Measurements from ENCODE around the gene KIF5C.

The KIF5C gene

GRCh38 chr2:148877403-148877740 is 2.3 kb downstream of the KIF5C start:
- Histone ChIP-seq H3K36me3 (ENCODE audit: insufficient read depth, low read length) (no peaks in the 10 kb centered on the region), H3K27ac (no peak overlapping the region), H3K9me3 (ENCODE audit: low read depth, low read length) (no peaks in the 10 kb centered on the region), H3K9ac (ENCODE audit: insufficient read length) (no peak overlapping the region), H3K4me3 (no peak overlapping the region)
- no peak for TF ChIP-seq EZH2 (IDR thresholded peaks at IDR 0.05)
- no peak for DNase-seq (ENCODE audit: low read depth, low spot score)

GRCh38 chr2:148880636-148881035 is 5.6 kb downstream of the KIF5C start:
- no peak for DNase-seq (ENCODE audit: low read depth, low spot score)
- Histone ChIP-seq H3K27ac (no peak overlapping the region), H3K9me3 (ENCODE audit: low read depth, low read length) (no peaks in the 10 kb centered on the region), H3K9ac (ENCODE audit: insufficient read length) (no peak overlapping the region), H3K36me3 (ENCODE audit: insufficient read depth, low read length) (no peaks in the 10 kb centered on the region), H3K4me3 (no peak overlapping the region)
- TF ChIP-seq POLR2AphosphoS5 (IDR thresholded peaks at IDR 0.05; ENCODE audit: borderline replicate concordance, low read depth, low read length) (no peak), EZH2 (IDR thresholded peaks at IDR 0.05) (no peak), FOXP2 (optimal IDR thresholded peaks at IDR 0.05; ENCODE audit: control extremely low read depth, extremely low read length, insufficient read depth) (no peak)

- TF ChIP-seq POLR2AphosphoS5 (IDR thresholded peaks at IDR 0.05; ENCODE audit: borderline replicate concordance, low read depth, low read length): no peak
- TF ChIP-seq FOXP2 (optimal IDR thresholded peaks at IDR 0.05; ENCODE audit: control extremely low read depth, extremely low read length, insufficient read depth): no peak
- no peak for TF ChIP-seq EZH2 (IDR thresholded peaks at IDR 0.05)
- Histone ChIP-seq H3K4me3 (no peak overlapping the region), H3K36me3 (ENCODE audit: insufficient read depth, low read length) (no peaks in the 10 kb centered on the region), H3K9ac (ENCODE audit: insufficient read length) (no peak overlapping the region), H3K9me3 (ENCODE audit: low read depth, low read length) (no peaks in the 10 kb centered on the region), H3K27ac (no peak overlapping the region)
- DNase-seq (ENCODE audit: low read depth, low spot score): no peak
Measured at GRCh38 chr2:148882051-148882450, 7.0 kb downstream of the KIF5C start.

GRCh38 chr2:148885209-148885608 is 10.2 kb downstream of the KIF5C start:
- TF ChIP-seq FOXP2 (optimal IDR thresholded peaks at IDR 0.05; ENCODE audit: control extremely low read depth, extremely low read length, insufficient read depth): no peak
- TF ChIP-seq POLR2AphosphoS5 (IDR thresholded peaks at IDR 0.05; ENCODE audit: borderline replicate concordance, low read depth, low read length): no peak
- no peak for TF ChIP-seq EZH2 (IDR thresholded peaks at IDR 0.05)
- no peaks in the 10 kb centered on the region for H3K9me3 ChIP-seq (ENCODE audit: low read depth, low read length)
- no peak overlapping the region for H3K4me3 ChIP-seq
- no peak for DNase-seq (ENCODE audit: low read depth, low spot score)
- no peaks in the 10 kb centered on the region for H3K36me3 ChIP-seq (ENCODE audit: insufficient read depth, low read length)
- no peak overlapping the region for H3K9ac ChIP-seq (ENCODE audit: insufficient read length)
- H3K27ac ChIP-seq: no peak overlapping the region

- no peak for DNase-seq (ENCODE audit: low read depth, low spot score)
- TF ChIP-seq EZH2 (IDR thresholded peaks at IDR 0.05) (no peak), FOXP2 (optimal IDR thresholded peaks at IDR 0.05; ENCODE audit: control extremely low read depth, extremely low read length, insufficient read depth) (no peak), POLR2AphosphoS5 (IDR thresholded peaks at IDR 0.05; ENCODE audit: borderline replicate concordance, low read depth, low read length) (no peak)
- Histone ChIP-seq H3K27ac (no peak overlapping the region), H3K9ac (ENCODE audit: insufficient read length) (no peak overlapping the region), H3K9me3 (ENCODE audit: low read depth, low read length) (no peaks in the 10 kb centered on the region), H3K4me3 (no peak overlapping the region), H3K36me3 (ENCODE audit: insufficient read depth, low read length) (no peaks in the 10 kb centered on the region)
Measured at GRCh38 chr2:148885988-148886387, 11.0 kb downstream of the KIF5C start.

- Histone ChIP-seq H3K27ac (no peak overlapping the region), H3K9ac (ENCODE audit: insufficient read length) (no peak overlapping the region), H3K9me3 (ENCODE audit: low read depth, low read length) (no peaks in the 10 kb centered on the region), H3K36me3 (ENCODE audit: insufficient read depth, low read length) (no peaks in the 10 kb centered on the region), H3K4me3 (peak overlapping the region; percentile 72)
- no peak for DNase-seq (ENCODE audit: low read depth, low spot score)
- no peak for TF ChIP-seq FOXP2 (optimal IDR thresholded peaks at IDR 0.05; ENCODE audit: control extremely low read depth, extremely low read length, insufficient read depth)
- TF ChIP-seq POLR2AphosphoS5 (IDR thresholded peaks at IDR 0.05; ENCODE audit: borderline replicate concordance, low read depth, low read length): no peak
Measured at GRCh38 chr2:148887350-148888002, 12.4 kb downstream of the KIF5C start.

- Histone ChIP-seq H3K9me3 (ENCODE audit: low read depth, low read length) (no peaks in the 10 kb centered on the region), H3K36me3 (ENCODE audit: insufficient read depth, low read length) (no peaks in the 10 kb centered on the region), H3K4me3 (peak overlapping the region; percentile 72), H3K27ac (no peak overlapping the region), H3K9ac (ENCODE audit: insufficient read length) (no peak overlapping the region)
- TF ChIP-seq POLR2AphosphoS5 (IDR thresholded peaks at IDR 0.05; ENCODE audit: borderline replicate concordance, low read depth, low read length): no peak
- TF ChIP-seq EZH2 (IDR thresholded peaks at IDR 0.05): no peak
- TF ChIP-seq FOXP2 (optimal IDR thresholded peaks at IDR 0.05; ENCODE audit: control extremely low read depth, extremely low read length, insufficient read depth): no peak
- no peak for DNase-seq (ENCODE audit: low read depth, low spot score)
Measured at GRCh38 chr2:148888003-148888501, 13.0 kb downstream of the KIF5C start.

GRCh38 chr2:148888986-148889385 is 14.0 kb downstream of the KIF5C start:
- Histone ChIP-seq H3K27ac (no peak overlapping the region), H3K36me3 (ENCODE audit: insufficient read depth, low read length) (no peaks in the 10 kb centered on the region), H3K9ac (ENCODE audit: insufficient read length) (no peak overlapping the region), H3K4me3 (no peak overlapping the region), H3K9me3 (ENCODE audit: low read depth, low read length) (no peaks in the 10 kb centered on the region)
- DNase-seq (ENCODE audit: low read depth, low spot score): no peak
- TF ChIP-seq POLR2AphosphoS5 (IDR thresholded peaks at IDR 0.05; ENCODE audit: borderline replicate concordance, low read depth, low read length): no peak
- no peak for TF ChIP-seq FOXP2 (optimal IDR thresholded peaks at IDR 0.05; ENCODE audit: control extremely low read depth, extremely low read length, insufficient read depth)
- TF ChIP-seq EZH2 (IDR thresholded peaks at IDR 0.05): no peak

GRCh38 chr2:148893906-148894305 is 18.9 kb downstream of the KIF5C start:
- no peak overlapping the region for H3K4me3 ChIP-seq
- no peak for TF ChIP-seq EZH2 (IDR thresholded peaks at IDR 0.05)
- TF ChIP-seq POLR2AphosphoS5 (IDR thresholded peaks at IDR 0.05; ENCODE audit: borderline replicate concordance, low read depth, low read length): no peak
- no peak for TF ChIP-seq FOXP2 (optimal IDR thresholded peaks at IDR 0.05; ENCODE audit: control extremely low read depth, extremely low read length, insufficient read depth)
- H3K9ac ChIP-seq (ENCODE audit: insufficient read length): no peak overlapping the region
- no peaks in the 10 kb centered on the region for H3K36me3 ChIP-seq (ENCODE audit: insufficient read depth, low read length)
- no peaks in the 10 kb centered on the region for H3K9me3 ChIP-seq (ENCODE audit: low read depth, low read length)
- no peak for DNase-seq (ENCODE audit: low read depth, low spot score)
- no peak overlapping the region for H3K27ac ChIP-seq

All from SK-N-MC (cell line).